ENCODE results near the gene ACOT11.
"Not testable (repeated sequence)": the region's sequence is repeated elsewhere in the genome, so short reads cannot be mapped to it uniquely, and the experiment has no call there.

The ACOT11 gene

DNA sequence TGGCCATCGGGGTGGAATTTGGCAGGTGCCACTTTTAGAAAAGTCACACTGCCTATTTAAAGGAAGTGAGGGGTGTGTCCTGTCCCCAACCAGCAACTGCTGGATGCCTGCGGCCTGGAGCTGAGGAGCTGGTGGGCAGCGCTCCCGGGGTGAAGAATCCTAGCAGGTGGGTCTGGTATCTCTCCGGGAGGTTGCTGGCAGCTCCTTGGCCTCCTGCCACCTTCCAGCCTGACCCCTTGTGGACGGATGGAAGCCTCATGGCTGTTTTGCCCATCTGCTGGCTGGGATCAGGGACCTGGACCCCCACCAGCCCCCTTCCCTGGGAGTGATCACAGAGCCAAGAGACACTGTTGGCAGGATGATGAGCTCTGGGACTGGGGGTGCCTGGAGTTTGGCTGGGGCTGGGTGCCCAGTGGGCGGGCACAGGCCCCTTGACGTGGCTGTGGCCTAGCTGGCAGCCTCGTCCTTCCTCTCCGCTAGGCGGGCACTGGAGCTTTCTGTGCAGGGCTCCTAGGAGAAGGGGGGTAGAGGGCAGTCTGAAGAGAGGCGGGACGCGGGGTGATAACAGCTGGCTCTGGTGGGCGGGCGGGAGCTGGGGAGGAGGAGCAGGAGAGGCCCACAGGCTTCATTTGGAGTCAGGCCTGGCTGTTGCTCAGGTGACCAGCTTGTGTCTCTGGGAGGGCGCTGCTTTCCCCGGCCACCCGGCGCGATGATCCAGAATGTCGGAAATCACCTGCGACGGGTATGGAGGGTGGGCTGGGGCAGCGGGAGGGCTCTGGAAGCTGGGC is at the start of gene ACOT11:
ACOT11 (plus strand) TSS at position 628 of the 788 bp plus-strand sequence; CDS start at position 710, 82 bp downstream.
- DNase-seq: no peak

DNA sequence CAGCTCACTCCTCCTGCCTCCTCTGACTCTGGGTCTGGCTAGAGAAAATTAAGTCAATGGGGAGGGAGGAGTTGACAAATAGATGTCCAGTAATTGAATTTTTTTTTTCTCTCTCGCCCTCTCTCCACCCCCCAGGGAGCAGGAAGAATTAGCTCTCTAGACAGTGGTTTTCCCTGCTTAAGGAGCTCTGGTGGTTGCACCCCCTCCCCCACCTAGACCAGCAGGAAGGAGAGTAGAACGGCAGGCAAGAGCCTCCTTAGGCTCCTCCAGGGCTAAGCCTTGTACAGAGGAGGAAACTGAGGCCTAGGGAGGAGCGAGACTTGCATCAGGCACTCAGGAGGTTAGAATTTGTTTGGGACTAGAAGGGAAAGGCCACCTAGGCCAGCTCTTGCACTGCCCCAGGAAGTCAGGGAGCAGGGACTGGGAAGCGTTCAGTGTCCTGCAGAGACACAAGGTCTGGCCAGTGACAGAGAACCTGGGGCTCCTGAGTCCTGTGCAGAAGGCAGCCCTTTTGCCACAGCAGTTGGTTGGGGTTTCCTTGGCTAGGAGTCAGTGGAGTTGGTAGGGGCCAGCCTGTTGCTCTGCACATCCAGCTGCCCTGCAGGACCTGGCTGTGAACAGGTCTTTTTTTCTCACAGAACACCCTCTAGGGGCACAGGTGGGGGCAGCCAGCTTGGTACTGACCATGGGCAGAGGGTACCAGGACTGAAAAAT is 49.5 kb upstream of the ACOT11 start:
- no peak for DNase-seq

DNA sequence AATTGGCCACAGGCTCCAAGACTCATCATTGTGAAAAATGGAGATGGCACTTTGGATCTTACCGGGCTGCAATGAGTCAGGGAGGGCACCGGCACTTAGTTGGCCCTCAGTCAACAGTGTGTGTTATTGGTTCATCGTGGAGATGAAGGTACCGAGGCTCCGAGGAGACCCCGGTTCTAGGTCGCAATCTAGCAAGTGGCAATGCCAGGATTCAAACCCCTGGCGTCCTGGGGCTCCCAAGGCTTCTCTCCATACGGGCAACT is 49.0 kb upstream of the ACOT11 start:
- no peak for DNase-seq

DNA sequence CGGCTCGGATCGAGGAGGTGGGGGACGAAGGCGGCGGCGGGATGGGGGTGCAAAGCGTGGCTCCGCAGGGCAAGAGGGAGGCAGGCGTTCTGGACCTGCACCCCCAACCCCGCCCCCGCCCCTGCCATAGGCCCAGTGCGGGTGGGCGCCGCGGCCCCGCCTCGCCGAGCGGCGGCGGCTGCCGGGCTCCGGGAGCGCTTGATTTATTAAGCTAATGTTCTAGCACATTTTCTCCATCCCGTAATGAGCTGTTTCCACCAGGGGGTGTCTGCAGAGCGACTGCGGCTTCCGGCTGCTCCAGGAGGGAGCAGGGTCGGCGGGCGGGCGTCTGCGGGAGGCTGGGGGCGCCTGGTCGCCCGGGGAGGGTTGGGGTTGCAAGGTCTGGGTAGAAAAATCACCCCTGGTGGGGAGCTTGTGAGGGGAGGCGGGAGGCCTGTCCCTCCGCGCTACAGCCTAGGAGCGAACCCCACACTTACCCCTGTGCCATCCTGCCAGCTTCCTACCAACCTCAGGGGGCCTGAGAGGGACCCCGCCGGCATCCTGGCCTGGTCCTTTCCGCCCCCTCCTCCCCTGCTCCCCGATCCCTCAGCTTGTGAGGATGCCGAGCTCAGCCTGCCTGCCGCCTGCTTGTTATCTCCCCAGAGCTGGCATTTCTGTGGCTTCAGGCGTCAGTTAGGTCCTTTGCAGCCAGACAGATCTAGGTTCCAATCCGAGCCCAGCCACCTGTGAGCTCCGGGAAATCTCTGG is 48.5 kb upstream of the ACOT11 start:
- DNase-seq: peak; percentile 23

DNA sequence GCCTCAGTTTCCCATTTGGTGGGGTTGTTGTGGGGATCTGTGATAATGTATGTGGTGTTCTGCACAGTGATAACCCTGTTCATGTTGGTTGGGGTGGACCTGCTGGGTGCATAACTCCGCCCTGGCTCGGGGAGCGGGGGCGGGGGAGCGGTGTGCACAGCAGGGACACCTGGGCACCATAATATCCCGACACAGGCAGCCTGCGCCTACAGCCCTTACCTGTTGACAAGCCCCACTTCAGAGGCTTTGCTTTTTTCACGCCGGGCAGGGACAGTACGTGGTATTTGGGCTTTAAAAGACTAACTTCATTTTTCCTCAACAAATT is 48.0 kb upstream of the ACOT11 start:
- no peak for DNase-seq

DNA sequence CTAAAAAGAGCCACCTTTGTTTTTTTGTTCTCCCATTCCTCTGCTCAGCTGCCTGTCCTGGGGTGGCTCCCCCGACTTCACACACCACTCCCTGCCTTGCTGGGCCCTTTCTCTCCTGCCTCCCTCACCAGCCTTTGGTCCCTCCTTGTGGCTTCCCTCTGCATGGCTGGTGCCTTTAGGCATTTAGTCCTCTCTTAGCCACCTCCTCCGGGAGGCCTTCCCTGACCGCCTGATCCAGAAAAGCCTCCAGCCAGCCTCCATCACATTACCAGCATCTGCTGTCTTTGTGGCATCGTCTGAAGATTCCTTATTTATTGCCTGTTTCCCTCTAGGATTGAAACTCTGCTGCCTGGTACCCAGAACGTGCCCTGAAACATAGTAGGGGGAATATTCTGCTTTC is 46.2 kb upstream of the ACOT11 start:
- DNase-seq: no peak

DNA sequence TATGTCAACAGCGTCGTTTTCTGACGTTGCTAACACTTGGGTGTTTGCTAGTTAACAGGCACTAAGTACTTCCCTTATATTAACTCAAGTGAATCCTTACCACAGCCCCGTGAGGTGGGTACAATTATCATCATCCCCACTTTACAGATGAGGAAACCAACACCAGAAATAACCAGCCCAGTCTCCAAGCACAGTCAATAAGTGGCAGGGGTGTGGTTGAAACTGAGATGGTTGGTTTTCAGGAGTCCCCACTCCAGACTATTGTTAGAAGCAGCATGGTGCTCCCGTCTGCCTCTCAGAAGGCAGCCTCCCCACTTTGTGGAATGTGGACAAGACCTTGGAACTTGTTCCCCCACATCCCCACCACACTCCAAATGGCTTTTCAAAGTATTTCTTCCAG is 45.7 kb upstream of the ACOT11 start:
- DNase-seq: no peak

DNA sequence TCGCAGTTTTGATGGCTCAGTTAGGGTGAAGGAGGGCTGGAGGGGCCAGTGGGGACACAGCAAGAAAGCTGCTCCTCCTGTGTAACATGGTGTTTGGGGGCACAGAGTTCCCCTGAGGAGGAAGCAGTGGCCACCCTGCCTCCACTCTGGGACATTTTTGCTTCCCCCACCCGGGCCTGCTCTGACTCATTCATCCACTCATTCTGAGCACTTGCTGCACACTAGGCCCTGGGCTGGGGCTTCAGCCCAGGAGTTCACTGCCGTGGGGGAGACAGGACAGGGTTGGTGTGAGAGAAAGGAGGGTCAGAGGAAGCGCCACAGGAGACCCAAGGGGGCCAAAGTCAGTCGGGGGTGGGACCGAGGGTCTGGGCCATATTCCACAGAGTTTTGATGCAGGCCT is 41.4 kb upstream of the ACOT11 start:
- no peak for DNase-seq

DNA sequence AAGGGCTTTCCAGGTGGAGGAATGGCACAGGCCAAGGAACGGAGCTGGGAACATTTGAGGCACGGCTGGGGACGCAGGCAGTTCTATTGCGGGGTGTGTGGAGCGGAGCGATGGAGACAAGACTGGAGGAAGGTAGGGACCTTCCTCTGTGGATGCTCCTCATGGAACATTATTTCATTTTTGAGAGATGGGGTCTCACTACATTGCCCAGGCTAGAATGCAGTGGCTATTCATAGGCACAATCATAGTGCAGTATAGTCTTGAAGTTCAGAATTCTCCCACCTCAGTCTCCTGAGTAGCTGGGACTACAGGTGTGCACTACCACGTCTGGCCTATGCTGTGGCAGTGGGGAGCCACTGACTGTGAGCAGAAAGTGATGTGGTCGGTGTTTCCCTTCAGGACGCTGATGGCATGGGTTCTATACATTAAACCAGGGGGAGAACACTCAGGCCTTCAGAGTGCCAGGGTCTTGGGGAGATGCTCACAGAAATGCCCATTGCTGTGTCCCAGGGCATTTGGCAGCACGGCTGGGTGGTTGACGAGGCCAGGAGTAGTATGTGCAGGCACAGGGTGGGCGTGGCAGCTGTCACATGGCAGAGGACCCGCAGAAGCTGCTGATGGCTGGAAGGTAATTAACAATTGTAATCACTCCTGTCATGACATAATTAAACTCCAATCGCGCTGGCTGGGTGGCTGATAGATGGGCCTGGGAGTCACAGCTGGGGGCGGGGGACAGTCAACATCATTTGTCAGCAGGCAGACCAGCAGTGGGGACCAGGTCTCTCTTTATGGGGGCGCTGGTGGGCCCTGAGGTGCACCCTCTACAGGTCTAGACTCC is 40.8 kb upstream of the ACOT11 start:
- DNase-seq: no peak

DNA sequence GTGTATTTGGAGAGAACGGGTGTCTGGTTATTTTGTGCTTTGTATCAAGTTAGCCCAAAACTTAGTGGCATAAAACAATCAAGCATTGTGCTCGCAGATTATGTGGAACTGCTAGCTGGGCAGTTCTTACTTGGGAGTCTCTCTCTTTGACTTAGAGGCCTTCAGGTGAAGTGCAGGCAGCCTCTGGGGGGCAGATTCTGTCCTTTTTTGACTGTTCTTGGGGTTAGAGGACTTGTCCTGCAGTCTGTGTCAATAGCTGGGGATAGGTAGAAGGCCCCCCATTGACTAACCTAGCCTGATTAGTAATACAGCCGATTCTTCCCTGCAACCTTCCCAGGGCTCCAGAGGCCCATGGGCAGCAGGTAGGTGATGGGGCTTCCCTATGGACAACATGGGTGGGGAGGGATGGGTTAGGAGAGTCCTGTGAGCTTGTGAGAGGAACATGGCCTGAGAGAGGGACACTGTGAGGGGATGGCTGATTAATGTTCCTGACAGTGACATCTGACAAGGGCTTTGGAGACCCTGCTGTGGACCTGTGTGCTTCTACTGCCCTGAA is 37.2 kb upstream of the ACOT11 start:
- no peak for DNase-seq

DNA sequence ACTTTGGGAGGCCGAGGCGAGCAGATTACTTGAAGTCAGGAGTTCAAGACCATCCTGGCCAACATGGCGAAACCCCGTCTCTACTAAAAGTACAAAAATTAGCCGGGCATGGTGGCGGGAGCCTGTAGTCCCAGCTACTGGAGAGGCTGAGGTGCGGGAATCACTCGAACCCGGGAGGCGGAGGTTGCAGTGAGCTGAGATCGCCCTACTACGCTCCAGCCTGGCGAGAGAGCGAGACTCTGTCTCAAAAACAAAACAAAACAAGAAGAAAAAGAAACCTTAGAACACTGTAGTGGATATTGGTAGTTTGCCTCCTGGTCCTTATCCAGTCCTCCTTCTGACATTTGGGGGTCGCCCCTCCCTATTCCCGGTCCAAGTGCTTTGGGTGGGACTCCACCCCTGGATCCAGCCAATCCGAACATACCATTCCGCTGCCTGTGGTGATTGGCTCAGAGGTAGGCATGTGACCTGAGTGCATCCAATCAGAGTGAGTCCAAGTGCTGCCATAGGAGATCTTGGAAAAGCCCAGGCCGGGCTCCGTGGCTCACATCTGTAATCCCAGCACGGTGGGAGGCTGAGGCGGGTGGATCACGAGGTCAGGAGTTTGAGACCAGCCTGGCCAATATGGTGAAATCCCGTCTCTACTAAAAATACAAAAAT is 34.0 kb upstream of the ACOT11 start:
- DNase-seq: not testable (repeated sequence)

DNA sequence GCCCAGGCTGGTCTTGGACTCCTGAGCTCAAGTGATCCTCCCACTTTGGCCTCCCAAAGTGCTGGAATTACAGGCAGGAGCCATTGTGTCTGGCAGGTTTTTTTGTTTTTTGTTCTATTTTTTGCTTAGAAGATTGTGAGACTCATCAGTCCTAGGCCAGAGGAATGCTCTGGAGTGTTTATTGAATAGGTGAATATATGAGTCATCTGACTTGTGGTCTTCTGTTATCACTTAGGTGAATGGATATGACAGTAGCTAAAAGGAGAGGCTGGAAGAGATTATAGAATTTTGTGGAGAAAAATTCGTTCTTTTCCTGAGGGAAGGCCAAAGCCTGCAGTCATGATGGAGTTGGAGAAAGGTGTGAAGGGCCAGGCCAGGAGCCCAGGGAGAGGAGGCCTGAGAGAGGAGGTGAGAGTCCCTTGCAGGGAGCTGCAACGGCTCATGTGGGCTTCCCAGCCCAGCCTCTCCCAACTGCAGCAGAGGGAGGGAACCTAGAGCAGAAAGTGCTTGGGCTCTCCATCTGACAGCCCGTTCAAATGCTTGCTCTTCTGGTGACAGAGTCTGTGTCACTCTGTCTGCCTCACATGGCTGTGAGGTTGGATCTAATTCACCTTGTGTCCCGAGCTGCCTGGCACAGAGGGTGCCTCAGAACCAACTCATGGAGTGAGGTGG is 31.6 kb upstream of the ACOT11 start:
- DNase-seq: no peak

DNA sequence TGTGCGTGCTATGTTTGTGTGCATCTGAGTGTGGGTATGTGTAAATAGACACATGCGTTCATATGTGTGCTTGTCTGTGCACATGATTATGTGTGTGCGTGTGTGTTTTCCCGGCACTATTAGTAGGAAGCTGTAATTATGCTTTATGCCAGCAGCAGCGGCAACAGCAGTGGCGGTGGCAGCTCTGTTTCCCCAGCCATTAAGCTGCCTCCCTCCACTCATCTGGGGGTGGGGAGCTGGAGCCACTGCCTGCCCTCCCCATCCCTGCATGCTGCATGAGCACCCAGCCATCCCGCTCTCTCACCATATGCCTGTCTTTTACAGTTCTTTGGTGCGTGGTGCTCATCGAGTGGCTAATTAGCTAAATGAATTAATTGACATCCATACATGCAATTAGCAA is 30.5 kb upstream of the ACOT11 start:
- DNase-seq: no peak

DNA sequence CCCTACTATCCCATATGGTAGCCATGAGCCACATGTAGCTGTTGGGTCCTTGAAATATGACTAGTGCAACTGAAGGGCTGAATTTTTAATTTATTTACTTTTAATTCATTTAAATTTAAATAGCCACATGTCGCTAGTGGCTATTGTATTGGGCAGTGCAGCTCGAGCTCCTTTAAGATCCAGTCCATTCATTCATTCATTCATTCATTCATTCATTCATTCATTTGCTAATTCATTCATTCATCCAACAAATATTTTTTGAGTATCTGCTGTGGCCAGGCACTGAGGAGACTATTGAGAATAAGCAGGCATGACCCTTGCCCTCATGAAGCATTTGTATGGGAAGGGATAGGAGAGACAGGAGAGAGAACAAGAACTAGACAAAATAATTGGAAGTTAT is 29.5 kb upstream of the ACOT11 start:
- no peak for DNase-seq

DNA sequence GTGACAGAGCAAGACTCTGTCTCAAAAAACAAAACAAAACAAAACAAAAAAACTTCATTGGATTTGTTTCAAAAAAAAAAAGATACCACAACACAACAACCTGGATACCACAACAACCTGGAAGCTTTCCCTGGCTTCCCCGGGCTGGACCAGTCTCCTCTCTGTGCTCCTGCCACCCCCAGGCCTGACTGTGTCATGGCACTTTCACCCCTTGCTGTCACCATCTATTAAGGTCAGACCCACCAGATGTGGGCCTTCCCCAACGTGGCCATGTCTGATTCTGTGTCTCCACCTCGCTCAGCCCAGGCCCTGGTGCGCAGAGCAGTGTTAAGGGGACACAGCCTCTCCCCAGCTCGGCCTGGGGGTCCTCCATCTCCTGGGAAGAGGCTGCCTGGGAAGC is 28.3 kb upstream of the ACOT11 start:
- no peak for DNase-seq

DNA sequence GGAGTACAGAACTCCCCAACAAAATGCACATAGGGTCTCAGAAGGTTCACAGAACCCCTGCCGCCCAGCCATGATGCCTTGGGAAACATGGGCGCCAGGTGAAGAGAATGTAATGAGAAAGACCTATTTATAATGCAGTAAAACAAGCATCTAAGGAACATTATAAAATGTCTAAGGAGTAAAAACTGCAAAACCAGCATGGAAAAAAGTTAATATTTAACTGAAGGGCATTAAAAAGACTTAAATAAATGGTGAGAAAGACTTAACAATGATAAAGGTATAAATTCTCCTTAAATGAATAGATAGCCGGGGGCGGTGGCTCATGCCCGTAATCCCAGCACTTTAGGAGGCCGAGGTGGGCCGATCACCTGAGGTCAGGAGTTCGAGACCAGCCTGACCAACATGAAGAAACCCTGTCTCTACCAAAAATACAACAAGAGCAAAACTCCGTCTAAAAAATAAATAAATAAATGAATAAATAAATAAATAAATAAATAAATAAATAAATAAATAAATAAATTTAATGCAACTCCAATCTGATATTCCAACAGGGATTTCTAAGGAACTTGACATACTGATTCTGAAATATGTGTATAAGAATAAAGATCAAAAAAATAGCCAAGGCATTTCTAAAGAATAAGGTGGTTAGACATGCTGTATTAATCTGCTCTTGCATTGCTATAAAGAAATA is 27.3 kb upstream of the ACOT11 start:
- no peak for DNase-seq

DNA sequence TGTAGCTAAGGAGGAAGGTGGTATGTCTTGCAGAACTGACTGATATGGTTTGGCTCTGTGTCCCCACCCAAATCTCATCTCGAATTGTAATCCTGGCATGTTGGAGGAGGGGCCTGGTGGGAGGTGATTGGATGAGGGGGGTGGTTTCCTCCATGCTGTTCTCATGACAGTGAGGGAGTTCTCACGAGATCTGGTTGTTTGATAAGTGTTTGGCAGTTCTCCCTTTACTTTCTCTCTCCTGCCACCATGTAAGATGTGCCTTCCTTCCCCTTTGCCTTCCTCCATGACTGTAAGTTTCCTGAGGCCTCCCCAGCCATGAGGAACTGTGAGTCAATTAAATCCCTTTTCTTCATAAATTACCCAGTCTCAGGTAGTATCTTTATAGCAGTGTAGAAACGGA is 21.5 kb upstream of the ACOT11 start:
- DNase-seq: not testable (repeated sequence)

DNA sequence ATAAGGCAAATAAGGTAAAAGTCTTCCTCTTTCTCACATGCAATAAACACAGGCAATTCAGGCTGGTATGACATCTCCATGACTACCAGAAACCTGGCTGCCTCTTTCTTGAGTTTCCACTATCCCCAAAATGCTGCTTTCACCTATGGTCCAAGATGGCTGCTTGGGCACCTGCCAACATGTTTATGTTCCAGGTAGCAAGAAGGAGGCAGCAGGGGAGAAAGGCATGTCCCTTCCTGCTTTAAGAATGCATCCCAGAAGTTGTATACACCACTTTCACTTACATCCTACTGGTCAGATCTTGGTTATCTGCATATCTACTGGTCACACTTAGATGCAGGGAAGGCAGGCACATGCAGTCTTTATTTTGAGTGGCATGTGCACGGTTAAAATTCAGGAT is 19.4 kb upstream of the ACOT11 start:
- no peak for DNase-seq

DNA sequence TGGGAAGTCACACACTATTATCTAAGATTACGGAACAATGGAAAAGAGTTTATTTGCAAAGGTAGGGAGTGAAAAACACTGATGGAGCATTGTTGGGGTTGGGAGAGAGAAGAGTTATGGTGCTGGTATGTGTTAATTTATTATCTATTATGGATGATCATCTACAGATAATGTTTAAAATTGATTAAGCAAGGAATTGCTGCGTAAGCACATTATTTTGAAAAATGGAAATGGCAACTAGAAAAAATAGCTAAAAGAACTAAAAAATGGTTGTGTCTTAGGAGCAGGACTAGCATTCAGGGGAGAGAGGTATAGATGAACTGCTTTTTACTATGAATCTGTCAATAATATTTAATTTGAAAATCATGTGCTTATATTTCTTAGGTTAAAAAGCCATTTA is 16.0 kb upstream of the ACOT11 start:
- no peak for DNase-seq

DNA sequence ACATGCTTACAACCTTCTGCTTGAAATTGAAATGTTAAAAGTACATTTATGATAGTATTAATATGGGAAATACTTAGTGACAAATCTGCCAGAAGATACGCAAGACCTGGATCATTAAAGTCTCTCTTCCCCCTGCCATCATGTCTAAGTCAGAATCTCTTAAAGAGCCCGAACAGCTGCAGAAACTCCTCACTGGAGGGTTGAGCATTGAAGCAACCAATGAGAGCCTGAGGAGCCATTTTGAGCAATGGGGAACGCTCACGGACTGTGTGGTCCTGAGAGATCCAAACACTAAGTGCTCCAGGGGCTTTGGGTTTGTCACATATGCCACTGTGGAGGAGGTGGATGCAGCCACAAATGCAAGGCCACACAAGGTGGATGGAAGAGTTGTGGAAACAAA is 11.4 kb upstream of the ACOT11 start:
- DNase-seq: not testable (repeated sequence)

DNA sequence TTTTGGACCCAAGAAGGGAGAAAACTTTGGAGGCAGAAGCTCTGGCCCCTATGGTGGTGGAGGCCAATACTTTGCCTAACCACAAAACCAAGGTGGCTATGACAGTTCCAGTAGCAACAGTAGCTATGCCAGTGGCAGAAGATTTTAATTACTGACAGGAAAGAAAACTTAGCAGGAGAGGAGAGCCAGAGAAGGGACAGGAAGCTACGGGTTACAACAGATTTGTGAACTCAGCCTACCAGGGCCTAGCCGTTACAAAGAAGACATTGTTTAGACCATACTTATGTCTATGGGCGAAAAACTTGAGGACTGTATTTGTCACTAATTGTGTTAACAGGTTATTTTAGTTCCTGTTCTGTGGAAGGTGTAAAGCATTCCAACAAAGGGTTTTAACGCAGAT is 10.4 kb upstream of the ACOT11 start:
- DNase-seq: no peak

All from stimulated activated CD4-positive, alpha-beta T cell treated with anti-CD3 and anti-CD28 coated beads, Interleukin-4, amount 100 ng/mL, for 24 hours (primary cell).